Measurements from ENCODE around the gene RNU5B-1. TPM values are rescaled to one million over a fixed set of nuclear protein-coding genes. Genes with fewer than 3 reads are reported as not detected.

The RNU5B-1 gene
- total RNA-seq, 6 experiments from 2014 or later = 8.6 to 18.0 (median 10.5) TPM; not detected in 3

DNA sequence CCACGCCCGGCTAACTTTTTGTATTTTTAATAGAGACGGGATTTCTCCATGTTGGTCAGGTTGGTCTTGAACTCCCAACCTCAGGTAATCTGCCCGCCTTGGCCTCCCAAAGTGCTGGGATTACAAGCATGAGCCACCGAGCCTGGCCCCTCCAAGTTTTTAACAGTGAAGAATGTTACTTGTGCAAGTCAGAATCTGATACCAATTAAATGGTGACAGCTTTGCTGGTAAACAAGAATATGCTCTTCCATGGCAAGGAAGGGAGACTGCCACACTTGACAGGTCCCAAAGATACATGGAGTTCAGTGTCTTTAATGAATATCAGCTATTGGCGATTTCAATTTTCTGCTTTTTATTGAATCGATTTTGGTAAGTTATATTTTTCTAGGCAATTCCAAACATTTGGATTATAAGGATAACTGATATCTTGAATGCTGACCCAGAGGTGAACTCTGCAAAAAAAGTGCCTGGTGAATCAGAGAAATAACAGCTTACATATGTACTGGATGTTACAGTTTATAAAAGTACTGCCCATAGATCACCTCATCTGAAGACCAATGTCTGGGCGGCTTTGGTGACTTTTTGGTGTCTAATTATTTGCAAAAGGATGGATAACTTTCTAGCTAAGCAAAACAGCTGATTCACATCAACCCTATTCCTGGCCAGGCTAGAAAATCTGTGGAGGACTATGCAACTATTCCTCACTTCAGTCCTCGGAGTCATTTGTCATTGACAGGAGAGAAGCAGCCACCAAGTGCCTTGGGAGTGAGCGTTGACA, 19.0 kb upstream of the RNU5B-1 start:
- peak; percentile 18 for DNase-seq
- H3K36me3 Mint-ChIP-seq (ENCODE audit: low read depth) = no peaks in the 10 kb centered on the region
- no peaks in the 10 kb centered on the region for H3K9me3 Mint-ChIP-seq
- no peaks in the 10 kb centered on the region; the same call in 1 of the 2 replicates for H3K27me3 Mint-ChIP-seq (ENCODE audit: insufficient read depth)
- peaks cover 15% of the 10 kb centered on the region for H3K4me1 Mint-ChIP-seq (ENCODE audit: low read depth)
- H3K4me3 Mint-ChIP-seq = peak overlapping the region; percentile 86
- H3K27ac Mint-ChIP-seq = peak overlapping the region; percentile 66
- TF ChIP-seq, protein P1, sequence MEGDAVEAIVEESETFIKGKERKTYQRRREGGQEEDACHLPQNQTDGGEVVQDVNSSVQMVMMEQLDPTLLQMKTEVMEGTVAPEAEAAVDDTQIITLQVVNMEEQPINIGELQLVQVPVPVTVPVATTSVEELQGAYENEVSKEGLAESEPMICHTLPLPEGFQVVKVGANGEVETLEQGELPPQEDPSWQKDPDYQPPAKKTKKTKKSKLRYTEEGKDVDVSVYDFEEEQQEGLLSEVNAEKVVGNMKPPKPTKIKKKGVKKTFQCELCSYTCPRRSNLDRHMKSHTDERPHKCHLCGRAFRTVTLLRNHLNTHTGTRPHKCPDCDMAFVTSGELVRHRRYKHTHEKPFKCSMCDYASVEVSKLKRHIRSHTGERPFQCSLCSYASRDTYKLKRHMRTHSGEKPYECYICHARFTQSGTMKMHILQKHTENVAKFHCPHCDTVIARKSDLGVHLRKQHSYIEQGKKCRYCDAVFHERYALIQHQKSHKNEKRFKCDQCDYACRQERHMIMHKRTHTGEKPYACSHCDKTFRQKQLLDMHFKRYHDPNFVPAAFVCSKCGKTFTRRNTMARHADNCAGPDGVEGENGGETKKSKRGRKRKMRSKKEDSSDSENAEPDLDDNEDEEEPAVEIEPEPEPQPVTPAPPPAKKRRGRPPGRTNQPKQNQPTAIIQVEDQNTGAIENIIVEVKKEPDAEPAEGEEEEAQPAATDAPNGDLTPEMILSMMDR (IDR thresholded peaks at IDR 0.05) = no peak

DNA sequence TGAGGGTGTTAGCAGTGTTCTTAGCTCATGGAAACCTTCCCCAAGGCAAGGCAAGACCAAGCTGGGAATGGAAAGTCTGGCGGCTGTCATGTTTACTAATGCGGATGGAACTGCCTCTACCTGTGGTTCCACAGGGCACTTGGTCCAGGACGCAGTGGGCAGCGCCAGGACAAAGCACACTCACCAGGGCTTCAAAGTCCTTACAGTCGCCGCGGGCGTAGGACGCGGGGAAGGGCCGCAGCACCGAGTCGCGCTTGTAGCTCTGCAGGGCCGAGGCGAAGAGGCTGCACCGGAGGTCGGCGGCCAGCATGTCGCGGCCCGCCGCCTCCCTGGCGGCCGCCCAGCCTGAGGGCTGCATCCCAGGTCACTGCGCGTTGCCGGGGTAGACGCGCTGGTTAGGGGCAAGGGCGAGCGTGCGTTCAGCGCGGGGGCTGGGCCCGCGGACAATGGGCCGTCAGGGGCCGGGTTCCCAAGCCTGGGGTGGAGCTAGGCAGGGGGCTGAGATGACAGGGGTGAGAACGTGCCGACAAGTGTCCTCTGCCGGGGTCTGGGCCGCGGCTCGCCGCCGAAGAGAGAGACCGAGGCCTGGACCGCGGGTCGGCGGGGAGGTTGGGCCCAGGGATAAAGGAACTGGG, 18.3 kb upstream of the RNU5B-1 start:
- TF ChIP-seq, protein P1 (IDR thresholded peaks at IDR 0.05) = no peak
- H3K9me3 Mint-ChIP-seq = no peaks in the 10 kb centered on the region
- H3K27ac Mint-ChIP-seq = peak overlapping the region; percentile 66
- no peaks in the 10 kb centered on the region for H3K36me3 Mint-ChIP-seq (ENCODE audit: low read depth)
- no peak for DNase-seq
- H3K4me3 Mint-ChIP-seq = peak overlapping the region; percentile 86
- no peaks in the 10 kb centered on the region; the same call in none of the 2 replicates for H3K27me3 Mint-ChIP-seq (ENCODE audit: insufficient read depth)
- H3K4me1 Mint-ChIP-seq (ENCODE audit: low read depth) = peaks cover 15% of the 10 kb centered on the region

DNA sequence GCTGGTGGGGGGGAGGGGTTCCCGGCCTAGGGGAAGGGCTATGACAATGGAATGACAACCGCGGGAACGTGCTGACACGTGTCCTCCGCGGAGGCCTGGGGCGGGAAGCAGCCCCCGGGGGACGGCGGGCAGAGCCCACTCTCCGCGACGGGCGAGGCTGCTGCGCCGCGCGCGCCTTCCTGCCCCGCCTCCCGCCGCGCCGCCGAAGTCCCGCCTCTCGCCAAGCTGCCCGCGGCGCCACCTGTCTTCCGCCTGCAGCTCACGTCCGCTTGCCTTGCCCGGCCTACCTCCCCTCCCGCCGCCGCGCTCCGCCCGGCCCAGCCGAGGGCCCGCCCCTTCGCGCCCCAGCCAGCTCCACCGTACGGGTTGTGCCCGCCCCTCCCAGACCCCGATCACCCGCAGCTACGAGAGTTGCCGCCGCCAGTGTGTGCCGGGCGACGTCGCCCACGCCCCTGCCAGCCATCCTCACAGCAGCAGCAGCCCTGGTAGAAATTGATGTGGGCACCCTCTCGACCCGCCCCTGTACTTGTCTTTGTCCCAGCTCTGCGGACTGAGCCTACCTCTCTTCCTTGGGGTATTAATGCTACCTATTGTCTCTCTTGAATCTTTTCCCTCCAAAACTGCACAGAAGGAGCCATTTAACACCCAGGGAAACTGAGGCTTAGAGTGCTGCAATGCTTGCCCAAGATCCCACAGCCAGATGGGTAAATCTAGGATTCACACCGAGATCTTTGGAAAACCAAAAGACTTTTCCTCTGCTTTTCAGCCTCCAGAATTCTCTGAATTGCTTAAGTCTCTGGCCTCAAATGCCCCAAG, 17.6 kb upstream of the RNU5B-1 start, which contains the start of gene PARP16:
PARP16 (minus strand) TSS at position 180 of the 816 bp plus-strand sequence. CDS start 457 bp downstream, outside the sequence.
- peak; percentile 71 for DNase-seq
- TF ChIP-seq, protein P1 (IDR thresholded peaks at IDR 0.05) = peak; percentile 71
- Mint-ChIP-seq H3K27ac (peak within 1 kb of the TSS; percentile 66), H3K4me3 (peak within 1 kb of the TSS; percentile 86), H3K27me3 (ENCODE audit: insufficient read depth) (no peaks in the 10 kb centered on the region; the same call in none of the 2 replicates), H3K9me3 (no peaks in the 10 kb centered on the region), H3K4me1 (ENCODE audit: low read depth) (peaks cover 15% of the 10 kb centered on the region), H3K36me3 (ENCODE audit: low read depth) (no peaks in the 10 kb centered on the region)

DNA sequence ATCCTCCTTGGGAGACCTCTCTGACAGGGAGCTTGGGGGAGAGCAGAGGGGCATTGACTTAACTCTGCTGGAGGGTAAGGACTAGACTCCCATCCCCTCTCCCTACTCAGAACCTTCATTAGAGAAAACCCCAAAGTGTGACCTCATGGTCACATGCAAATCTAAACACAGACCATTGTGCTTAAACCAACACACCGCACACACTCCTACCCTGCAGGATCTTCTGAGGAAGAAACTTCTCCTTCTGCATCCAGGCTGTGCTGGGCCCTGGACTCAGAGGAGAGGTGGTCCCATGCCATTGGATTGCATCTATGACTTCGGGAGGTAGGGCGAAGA, 17.0 kb upstream of the RNU5B-1 start:
- H3K27me3 Mint-ChIP-seq (ENCODE audit: insufficient read depth) = no peaks in the 10 kb centered on the region; the same call in none of the 2 replicates
- H3K9me3 Mint-ChIP-seq = no peaks in the 10 kb centered on the region
- DNase-seq = no peak
- H3K4me1 Mint-ChIP-seq (ENCODE audit: low read depth) = peaks cover 15% of the 10 kb centered on the region
- TF ChIP-seq, protein P1 (IDR thresholded peaks at IDR 0.05) = no peak
- no peaks in the 10 kb centered on the region for H3K36me3 Mint-ChIP-seq (ENCODE audit: low read depth)
- H3K27ac Mint-ChIP-seq = no peak overlapping the region
- peak overlapping the region; percentile 86 for H3K4me3 Mint-ChIP-seq

DNA sequence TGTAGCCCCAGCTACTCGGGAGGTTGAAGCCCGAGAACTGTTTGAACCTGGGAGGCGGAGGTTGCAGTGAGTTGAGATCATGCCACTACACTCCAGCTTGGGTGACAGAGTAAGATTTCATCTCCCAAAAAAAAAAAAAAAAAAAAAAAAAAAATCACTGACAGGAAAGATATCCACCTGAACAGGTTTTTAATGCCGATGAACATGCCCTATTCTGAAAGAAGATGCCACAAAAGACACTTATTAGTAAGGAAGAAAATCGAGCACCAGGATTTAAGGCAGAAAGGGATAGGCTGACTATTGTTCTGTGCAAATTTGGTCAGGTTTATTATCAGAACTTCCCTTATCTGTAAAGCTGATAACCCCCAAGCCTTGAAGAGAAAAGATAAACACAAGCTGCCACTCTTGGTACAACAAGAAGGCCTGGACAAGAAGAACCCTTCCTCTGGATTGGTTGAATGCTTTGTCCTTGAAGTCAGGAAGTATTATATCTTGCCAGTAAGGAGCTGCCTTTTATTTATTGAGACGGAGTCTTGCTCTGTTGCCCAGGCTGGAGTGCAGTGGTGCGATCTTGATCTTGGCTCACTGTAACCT, 15.1 kb upstream of the RNU5B-1 start:
- H3K27me3 Mint-ChIP-seq (ENCODE audit: insufficient read depth) = peaks cover 2% of the 10 kb centered on the region
- TF ChIP-seq, protein P1 (IDR thresholded peaks at IDR 0.05) = no peak
- H3K4me1 Mint-ChIP-seq (ENCODE audit: low read depth) = peaks cover 15% of the 10 kb centered on the region
- H3K9me3 Mint-ChIP-seq = no peaks in the 10 kb centered on the region
- DNase-seq = no peak
- no peak overlapping the region for H3K4me3 Mint-ChIP-seq
- no peaks in the 10 kb centered on the region for H3K36me3 Mint-ChIP-seq (ENCODE audit: low read depth)
- no peak overlapping the region for H3K27ac Mint-ChIP-seq

Measured in HFFc6 (cell line).